CD14-positive monocyte (primary cell): ENCODE measurements around the gene HYLS1. TPM values are rescaled to one million over a fixed set of nuclear protein-coding genes. Genes with fewer than 3 reads are reported as not detected.

Experiments
- DNase-seq, 3 donors: peaks; one replicate each; pipeline ENCODE4 v3.0.0-alpha.2; 2011 to 2022
- H2AFZ ChIP-seq: 2 replicates; pipeline ENCODE4 v1.6.0; 2012; ENCODE audit warnings: mild to moderate bottlenecking, low read depth, low read length, inconsistent platforms; ENCODE audit not compliant: insufficient read depth, poor library complexity, severe bottlenecking
- H3K27ac ChIP-seq, 2 donors: 1 replicate in 1 of 2; 2 replicates in 1 of 2; pipeline ENCODE4 v1.5.1; 2012 to 2013; ENCODE audit warnings: low read length in 2 of 2, control low read depth in 1 of 2, inconsistent platforms in 1 of 2, low read depth in 1 of 2, mild to moderate bottlenecking in 1 of 2
- H3K27me3 ChIP-seq, 2 donors: one replicate each; pipeline versions ENCODE4 v1.6.0 to v1.6.1; 2011 to 2013; ENCODE audit warnings: low read length in 2 of 2; ENCODE audit not compliant: control insufficient read depth in 2 of 2, insufficient read depth in 2 of 2
- H3K36me3 ChIP-seq, 2 donors: replicated peaks in 1 of 2; 1 replicate in 1 of 2; 2 replicates in 1 of 2; pipeline versions ENCODE4 v1.5.1 to v1.6.1; 2012 to 2013; ENCODE audit warnings: low read length in 2 of 2, control low read depth in 1 of 2, inconsistent platforms in 1 of 2, mild to moderate bottlenecking in 1 of 2; ENCODE audit not compliant: insufficient read depth in 2 of 2, control insufficient read depth in 1 of 2
- H3K4me1 ChIP-seq, 2 donors: 1 replicate in 1 of 2; 2 replicates in 1 of 2; pipeline versions ENCODE4 v1.5.1 to v1.6.1; 2012 to 2013; ENCODE audit warnings: low read length in 2 of 2, control low read depth in 1 of 2, inconsistent platforms in 1 of 2, mild to moderate bottlenecking in 1 of 2, moderate library complexity in 1 of 2; ENCODE audit not compliant: insufficient read depth in 2 of 2, control insufficient read depth in 1 of 2
- H3K4me2 ChIP-seq: replicated peaks from 2 replicates; pipeline ENCODE3; 2012; ENCODE audit warnings: low read length, moderate library complexity, mild to moderate bottlenecking; ENCODE audit not compliant: poor library complexity, severe bottlenecking; ENCODE audit errors: extremely low read depth
- H3K4me3 ChIP-seq, 3 experiments: fragments of 200-600 bp in 1 of 3; sonication (generic) in 1 of 3; replicated peaks in 1 of 3; 1 replicate in 2 of 3; 2 replicates in 1 of 3; pipeline ENCODE4 v1.5.1; 2011 to 2013; ENCODE audit warnings: low read length in 3 of 3, mild to moderate bottlenecking in 3 of 3, control low read depth in 2 of 3, low read depth in 2 of 3, inconsistent platforms in 1 of 3, moderate library complexity in 1 of 3
- H3K79me2 ChIP-seq: 2 replicates; pipeline ENCODE4 v1.6.0; 2012; ENCODE audit warnings: mild to moderate bottlenecking, control low read depth, inconsistent platforms, low read length, moderate library complexity; ENCODE audit not compliant: insufficient read depth
- H3K9ac ChIP-seq: 2 replicates; pipeline ENCODE4 v1.6.0; 2017; ENCODE audit warnings: low read length, mild to moderate bottlenecking; ENCODE audit not compliant: insufficient read depth, poor library complexity, severe bottlenecking
- H3K9me3 ChIP-seq, 2 donors: replicated peaks in 1 of 2; 1 replicate in 1 of 2; 2 replicates in 1 of 2; pipeline versions ENCODE4 v1.5.1 to v1.6.1; 2012 to 2013; ENCODE audit warnings: low read length in 2 of 2, control low read depth in 1 of 2; ENCODE audit not compliant: control insufficient read depth in 1 of 2, insufficient read depth in 1 of 2
- H4K20me1 ChIP-seq: 2 replicates; pipeline ENCODE4 v1.6.0; 2012; ENCODE audit warnings: mild to moderate bottlenecking, low read length, control low read depth, moderate library complexity; ENCODE audit not compliant: insufficient read depth
- H3K27ac Mint-ChIP-seq, 7 donors: one replicate each; pipeline ENCODE4 v1.8.0; 2020; ENCODE audit warnings: mild to moderate bottlenecking in 7 of 7, mixed read lengths in 7 of 7, moderate library complexity in 6 of 7, inconsistent platforms in 2 of 7
- H3K27me3 Mint-ChIP-seq, 3 donors: one replicate each; pipeline ENCODE4 v1.8.0; 2021 to 2022; ENCODE audit warnings: low read depth in 3 of 3, mild to moderate bottlenecking in 3 of 3, mixed read lengths in 3 of 3, moderate library complexity in 3 of 3, inconsistent platforms in 1 of 3
- H3K36me3 Mint-ChIP-seq, 2 donors: one replicate each; pipeline ENCODE4 v1.8.0; 2020; ENCODE audit warnings: mixed read lengths in 2 of 2, inconsistent platforms in 1 of 2, mild to moderate bottlenecking in 1 of 2
- H3K4me1 Mint-ChIP-seq: one replicate; pipeline ENCODE4 v1.8.0; 2020; ENCODE audit warnings: mild to moderate bottlenecking, mixed read lengths
- H3K4me3 Mint-ChIP-seq, 2 donors: one replicate each; pipeline ENCODE4 v1.8.0; 2020; ENCODE audit warnings: mild to moderate bottlenecking in 2 of 2, mixed read lengths in 2 of 2, moderate library complexity in 1 of 2
- H3K9me3 Mint-ChIP-seq, 7 donors: one replicate each; pipeline ENCODE4 v1.8.0; 2020 to 2022; ENCODE audit warnings: mixed read lengths in 7 of 7, mild to moderate bottlenecking in 6 of 7, moderate library complexity in 6 of 7, inconsistent platforms in 2 of 7
- WGBS: methylation state at CpG from one replicate; pipeline ENCODE4 v1.1.5; 2013; ENCODE audit warnings: missing lambda C conversion rate; ENCODE audit not compliant: insufficient coverage; 5-methylcytosine and 5-hydroxymethylcytosine counted together
- intact Hi-C, 2 donors: fragments of 100-400 bp; cut with micrococcal nuclease; formaldehyde crosslinking; loops; one replicate each; pipeline versions ENCODE4 v1.15.0 to v1.15.1; 2023
- polyA plus RNA-seq, 3 donors: library from polyadenylated mRNA; depleted of rRNA in 1 of 3; unstranded in 2 of 3; stranded (reverse) in 1 of 3; fragments of 300-500 nt in 2 of 3; fragments of >200 nt in 1 of 3; fragmentation: Illumina TruSeq in 2 of 3; gene quantifications; 1 replicate in 2 of 3; 2 replicates in 1 of 3; pipeline ENCODE4 v1.2.3, GENCODE V29; 2012 to 2021
- TF ChIP-seq, protein P1 (sequence below): fragments of 200-600 bp; IDR thresholded peaks from one replicate; pipeline ENCODE4 v1.8.0; 2022; ENCODE audit warnings: antibody characterized with exemption, mild to moderate bottlenecking

Gene HYLS1
- polyA plus RNA-seq, 3 donors = 0.61 to 2.6 (median 2.0) TPM

DNA sequence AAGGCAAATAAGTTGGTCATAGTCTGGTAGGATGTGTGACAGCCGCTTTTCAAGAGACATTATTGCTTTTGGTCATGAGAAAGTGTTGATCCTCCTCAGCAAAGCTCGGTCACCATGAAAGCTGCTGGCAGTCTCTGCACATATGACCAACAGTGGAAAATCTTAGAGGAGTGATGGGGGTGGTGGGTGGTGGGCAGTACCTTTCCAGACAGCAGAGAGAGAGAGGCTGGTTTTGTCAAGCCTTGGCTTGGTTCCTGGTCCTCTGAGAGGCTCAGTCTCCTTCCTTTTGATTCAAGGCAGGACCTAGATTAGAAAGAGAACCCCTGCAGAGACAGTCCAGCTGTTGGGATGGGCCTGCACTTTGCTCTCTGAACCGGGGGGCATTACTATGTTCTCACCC is 38.3 kb downstream of the HYLS1 start:
- Histone ChIP-seq H3K4me1 (peaks cover 9 to 10% of the 10 kb centered on the region in 2 donors), H3K27ac (no peak overlapping the region), H3K36me3 (no peaks in the 10 kb centered on the region), H3K9me3 (no peaks in the 10 kb centered on the region), H4K20me1 (no peaks in the 10 kb centered on the region), H3K9ac (no peak overlapping the region), H3K79me2 (no peaks in the 10 kb centered on the region), H3K27me3 (no peaks in the 10 kb centered on the region), H2AFZ (no peak overlapping the region), H3K4me2 (no peak overlapping the region), H3K4me3 (no peak overlapping the region)
- intact Hi-C loops = no loop called here
- Mint-ChIP-seq H3K4me1 (peaks cover 14% of the 10 kb centered on the region), H3K4me3 (no peak overlapping the region), H3K27ac (no peak overlapping the region), H3K9me3 (no peaks in the 10 kb centered on the region), H3K36me3 (no peaks in the 10 kb centered on the region), H3K27me3 (peaks cover 0 to 1% (median 0%) of the 10 kb centered on the region in 3 donors)
- WGBS = 95% methylated on average over 2 of the region's 3 CpGs
- TF ChIP-seq, protein P1, sequence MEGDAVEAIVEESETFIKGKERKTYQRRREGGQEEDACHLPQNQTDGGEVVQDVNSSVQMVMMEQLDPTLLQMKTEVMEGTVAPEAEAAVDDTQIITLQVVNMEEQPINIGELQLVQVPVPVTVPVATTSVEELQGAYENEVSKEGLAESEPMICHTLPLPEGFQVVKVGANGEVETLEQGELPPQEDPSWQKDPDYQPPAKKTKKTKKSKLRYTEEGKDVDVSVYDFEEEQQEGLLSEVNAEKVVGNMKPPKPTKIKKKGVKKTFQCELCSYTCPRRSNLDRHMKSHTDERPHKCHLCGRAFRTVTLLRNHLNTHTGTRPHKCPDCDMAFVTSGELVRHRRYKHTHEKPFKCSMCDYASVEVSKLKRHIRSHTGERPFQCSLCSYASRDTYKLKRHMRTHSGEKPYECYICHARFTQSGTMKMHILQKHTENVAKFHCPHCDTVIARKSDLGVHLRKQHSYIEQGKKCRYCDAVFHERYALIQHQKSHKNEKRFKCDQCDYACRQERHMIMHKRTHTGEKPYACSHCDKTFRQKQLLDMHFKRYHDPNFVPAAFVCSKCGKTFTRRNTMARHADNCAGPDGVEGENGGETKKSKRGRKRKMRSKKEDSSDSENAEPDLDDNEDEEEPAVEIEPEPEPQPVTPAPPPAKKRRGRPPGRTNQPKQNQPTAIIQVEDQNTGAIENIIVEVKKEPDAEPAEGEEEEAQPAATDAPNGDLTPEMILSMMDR = no peak
- DNase-seq = no peak

DNA sequence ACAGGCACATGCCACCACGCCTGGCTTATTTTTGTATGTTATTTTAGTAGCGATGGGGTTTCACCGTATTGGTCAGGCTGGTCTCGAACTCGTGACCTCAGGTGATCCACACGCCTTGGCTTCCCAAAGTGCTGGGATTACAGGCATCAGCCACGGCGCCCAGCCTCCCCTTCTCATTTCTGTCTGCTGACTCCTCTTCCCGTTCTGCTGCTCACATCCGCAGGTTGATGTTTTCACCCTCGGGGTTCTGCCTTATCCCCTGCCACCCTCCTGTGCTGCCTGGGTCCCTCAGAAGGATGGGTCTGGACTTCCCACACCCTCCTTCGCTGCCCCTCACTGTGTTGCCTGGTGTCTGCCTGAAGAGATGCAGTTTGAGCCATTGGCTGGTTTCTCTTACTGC is 39.2 kb downstream of the HYLS1 start:
- no peak overlapping the region for H3K4me2 ChIP-seq
- no peaks in the 10 kb centered on the region for H3K36me3 ChIP-seq
- Mint-ChIP-seq H3K27me3 (no peaks in the 10 kb centered on the region), H3K4me1 (peaks cover 14% of the 10 kb centered on the region), H3K4me3 (no peak overlapping the region), H3K36me3 (no peaks in the 10 kb centered on the region), H3K27ac (peak overlapping the region in 1 of 7 donors; percentile 9), H3K9me3 (no peaks in the 10 kb centered on the region)
- no peak overlapping the region for H3K9ac ChIP-seq
- no peaks in the 10 kb centered on the region for H4K20me1 ChIP-seq
- H3K4me3 ChIP-seq = no peak overlapping the region
- TF ChIP-seq, protein P1 = no peak
- WGBS = 95% methylated on average over 8 of the region's 12 CpGs
- no peaks in the 10 kb centered on the region for H3K79me2 ChIP-seq
- H3K4me1 ChIP-seq = peaks cover 9 to 10% of the 10 kb centered on the region in 2 donors
- no peaks in the 10 kb centered on the region for H3K27me3 ChIP-seq
- no peaks in the 10 kb centered on the region for H3K9me3 ChIP-seq
- no peak overlapping the region for H3K27ac ChIP-seq
- intact Hi-C loops = no loop called here
- no peak overlapping the region for H2AFZ ChIP-seq
- DNase-seq = no peak
